IPS-18c (cell line): ENCODE measurements around the gene PAK1IP1.
"Not testable (repeated sequence)": the region's sequence is repeated elsewhere in the genome, so short reads cannot be mapped to it uniquely, and the experiment has no call there.

Source experiments
- H3K4me3 ChIP-seq: 2 replicates; pipeline ENCODE4 v1.7.0; 2013; ENCODE audit warnings: low read depth, mild to moderate bottlenecking, low read length, moderate library complexity; ENCODE audit not compliant: insufficient read depth
- H3K9me3 ChIP-seq: one replicate; pipeline ENCODE4 v1.6.1; 2013; ENCODE audit warnings: mild to moderate bottlenecking, low read length, moderate library complexity; ENCODE audit not compliant: control insufficient read depth, insufficient read depth

Gene PAK1IP1

GRCh38 chr6:10694302-10695085 is at the start of gene PAK1IP1, which contains the start of gene C6orf52:
Gene PAK1IP1, plus strand, starts transcription at chr6:10694972. Its CDS starts 14 bp downstream, at chr6:10694986.
Gene C6orf52, minus strand, starts transcription at chr6:10694616. Its CDS starts 7,066 bp downstream, at chr6:10687550.
- no peaks in the 10 kb centered on the region for H3K9me3 ChIP-seq
- H3K4me3 ChIP-seq = peak within 1 kb of the TSS; percentile 97

DNA sequence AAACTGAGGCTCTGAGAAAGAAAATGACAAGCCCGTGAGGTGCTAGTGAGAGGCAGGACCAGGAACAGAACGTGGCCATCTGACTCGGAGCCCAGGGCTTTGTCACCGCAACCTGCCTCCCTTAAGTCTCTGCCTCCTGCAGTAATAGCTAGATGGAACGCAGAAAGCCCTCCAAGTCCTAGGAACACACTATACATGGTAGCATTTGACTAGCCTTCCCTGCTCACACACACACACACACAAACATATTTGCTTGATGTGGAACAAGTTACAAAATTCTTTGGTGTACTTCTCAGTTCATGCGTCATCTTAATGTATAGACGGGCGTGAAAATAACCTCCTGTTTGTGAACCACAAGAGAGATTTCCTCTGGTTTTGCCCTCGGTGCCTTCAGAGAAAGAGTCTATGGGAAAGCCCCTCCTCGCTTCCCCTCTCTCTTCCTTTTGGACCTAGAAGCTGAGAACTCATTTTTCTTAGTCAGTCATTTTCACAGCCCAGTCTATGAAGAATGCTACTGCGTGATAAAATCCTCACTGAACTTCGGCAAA is 39.2 kb upstream of the PAK1IP1 start:
- H3K9me3 ChIP-seq = no peaks in the 10 kb centered on the region
- H3K4me3 ChIP-seq = no peak overlapping the region

DNA sequence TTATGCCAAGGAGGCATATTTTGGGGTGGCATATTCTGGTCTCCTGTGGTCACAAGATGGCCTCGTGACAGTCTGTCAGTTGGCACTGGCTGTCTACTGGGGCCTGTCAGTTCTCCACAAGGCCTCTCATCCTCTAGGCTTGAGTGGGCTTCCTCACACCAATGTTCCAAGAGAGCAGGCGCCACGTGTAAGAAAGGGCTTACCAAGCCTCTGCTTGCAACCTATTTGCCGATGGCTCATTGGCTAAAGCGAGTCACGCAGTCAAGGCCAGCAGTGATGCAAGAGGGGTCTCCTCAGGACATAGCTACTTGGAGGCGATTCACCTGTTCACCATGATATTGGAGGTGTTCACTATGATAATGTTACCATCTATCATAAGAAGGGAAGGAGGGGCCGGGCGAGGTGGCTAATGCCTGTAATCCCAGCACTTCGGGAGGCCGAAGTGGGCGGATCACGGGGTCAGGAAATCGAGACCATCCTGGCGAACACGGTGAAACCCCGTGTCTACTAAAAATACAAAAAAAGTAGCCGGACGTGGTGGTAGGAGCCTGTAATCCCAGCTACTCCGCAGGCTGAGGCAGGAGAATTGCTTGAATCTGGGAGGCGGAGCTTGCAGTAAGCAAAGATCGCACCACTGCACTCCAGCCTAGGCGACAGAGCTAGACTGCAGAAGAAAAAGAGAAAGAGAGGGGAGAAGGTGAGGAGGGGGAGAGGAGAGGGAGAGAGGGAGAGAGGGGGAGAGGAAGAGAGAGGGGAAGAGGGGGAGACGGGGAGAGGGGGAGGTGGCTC is 35.7 kb upstream of the PAK1IP1 start:
- H3K4me3 ChIP-seq = no peak overlapping the region; the same call in 1 of the 2 replicates
- H3K9me3 ChIP-seq = no peaks in the 10 kb centered on the region

DNA sequence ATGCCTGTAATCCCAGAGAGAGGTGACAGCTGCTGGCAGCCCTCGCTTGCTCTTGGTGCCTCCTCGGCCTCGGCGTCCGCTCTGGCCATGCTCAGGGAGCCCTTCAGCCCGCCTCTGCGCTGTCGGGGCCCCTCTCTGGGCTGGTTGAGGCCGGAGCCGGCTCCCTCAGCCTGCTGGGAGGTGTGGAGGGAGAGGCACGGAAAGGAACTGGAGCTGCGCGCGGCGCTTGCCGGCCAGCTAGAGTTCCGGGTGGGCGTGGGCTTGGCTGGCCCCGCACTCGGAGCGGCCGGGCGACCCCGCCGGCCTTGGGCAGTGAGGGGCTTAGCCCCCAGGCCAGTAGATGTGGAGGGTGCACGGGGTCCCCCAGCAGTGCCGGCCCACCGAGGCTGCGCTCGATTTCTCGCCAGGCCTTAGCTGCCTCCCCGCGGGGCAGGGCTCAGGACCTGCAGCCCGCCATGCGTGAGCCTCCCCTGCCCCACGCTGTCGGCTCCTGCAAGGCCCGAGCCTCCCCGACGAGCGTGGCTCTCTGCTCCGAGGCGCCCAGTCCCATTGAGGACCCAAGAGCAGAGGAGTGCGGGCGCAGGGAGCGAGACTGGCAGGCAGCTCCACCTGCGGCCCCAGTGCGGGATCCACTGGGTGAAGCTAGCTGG is 34.9 kb upstream of the PAK1IP1 start:
- H3K4me3 ChIP-seq = peak overlapping the region; percentile 20; the same call in 1 of the 2 replicates
- H3K9me3 ChIP-seq = no peaks in the 10 kb centered on the region

GRCh38 chr6:10660431-10661191 is 34.2 kb upstream of the PAK1IP1 start:
- H3K9me3 ChIP-seq, H3K4me3 ChIP-seq: not testable (repeated sequence)

DNA sequence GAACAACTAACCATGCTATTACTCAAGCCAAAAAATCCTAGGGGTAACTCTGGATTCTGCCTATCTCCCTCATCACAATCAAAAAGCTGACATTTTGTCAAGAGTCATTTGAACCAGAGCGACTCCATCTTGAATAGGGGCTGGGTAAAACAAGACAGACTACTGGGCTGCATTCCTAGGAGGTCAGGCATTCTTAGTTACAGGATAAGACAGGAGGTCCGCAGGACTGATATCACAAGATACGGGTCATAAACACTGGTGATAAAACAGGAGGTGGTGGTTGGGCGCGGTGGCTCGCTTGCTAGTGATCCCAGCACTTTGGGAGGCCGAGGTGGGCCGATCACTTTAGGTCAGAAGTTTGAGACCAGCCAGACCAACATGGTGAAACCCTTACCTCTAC is 32.6 kb upstream of the PAK1IP1 start:
- Histone ChIP-seq H3K4me3 (no peak overlapping the region), H3K9me3 (no peaks in the 10 kb centered on the region)

DNA sequence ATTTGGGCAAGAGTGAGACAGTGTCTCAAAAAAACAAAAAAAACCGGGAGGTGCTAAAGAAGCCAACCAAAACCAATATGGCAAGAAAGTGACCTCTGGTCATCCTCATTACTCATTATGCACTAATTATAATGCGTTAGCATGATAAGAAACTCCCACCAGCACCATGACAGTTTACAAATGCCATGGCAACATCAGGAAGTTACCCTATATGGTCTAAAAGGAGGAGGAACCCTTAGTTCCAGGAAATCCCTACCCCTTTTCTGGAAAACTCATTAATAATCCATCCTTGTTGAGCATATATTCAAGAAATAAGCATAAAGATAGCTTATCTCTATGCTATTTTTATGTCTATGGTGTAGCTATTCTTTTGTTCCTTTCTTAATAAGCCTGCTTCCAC is 32.0 kb upstream of the PAK1IP1 start:
- Histone ChIP-seq H3K4me3 (no peak overlapping the region), H3K9me3 (no peaks in the 10 kb centered on the region)

GRCh38 chr6:10665595-10665994 is 29.2 kb upstream of the PAK1IP1 start:
- H3K9me3 ChIP-seq, H3K4me3 ChIP-seq: not testable (repeated sequence)

DNA sequence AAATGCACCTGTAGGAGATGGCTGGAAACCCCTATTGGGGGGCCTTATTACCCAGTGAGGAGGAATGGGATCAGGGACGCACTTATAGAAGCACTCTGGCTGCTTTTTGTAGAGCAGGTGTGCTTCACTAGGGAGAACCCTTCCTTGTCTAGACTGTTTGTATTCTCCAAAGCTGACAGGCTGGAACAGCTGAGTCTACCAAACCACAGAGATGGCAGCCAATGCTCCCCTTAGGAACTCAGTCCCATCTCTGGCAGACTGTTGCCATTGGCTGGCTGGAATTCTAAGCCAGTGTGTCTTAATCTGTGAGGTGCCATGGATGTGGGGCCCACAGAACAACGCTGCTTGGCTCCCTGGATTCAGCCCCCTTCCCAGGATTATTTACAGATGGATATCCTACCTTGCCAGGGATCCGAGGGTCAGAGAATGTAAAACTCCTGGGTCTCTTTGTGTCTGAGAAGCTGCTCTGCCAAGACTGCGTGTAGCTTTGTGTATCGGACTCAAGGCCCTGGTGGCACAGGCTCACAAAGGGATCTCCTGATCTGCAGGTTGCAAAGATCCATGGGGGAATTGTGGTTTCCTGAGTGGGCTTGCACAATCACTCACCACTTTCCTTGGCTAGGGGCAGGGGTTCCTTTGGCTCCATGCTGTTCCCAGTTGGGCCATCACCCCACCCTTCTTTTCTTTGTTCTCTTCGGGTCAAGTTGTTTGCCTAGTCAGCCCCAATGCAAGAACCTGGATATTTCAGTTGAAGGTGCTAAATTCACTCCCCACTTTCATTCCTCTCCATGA is 26.4 kb upstream of the PAK1IP1 start:
- no peaks in the 10 kb centered on the region for H3K9me3 ChIP-seq
- H3K4me3 ChIP-seq = no peak overlapping the region

DNA sequence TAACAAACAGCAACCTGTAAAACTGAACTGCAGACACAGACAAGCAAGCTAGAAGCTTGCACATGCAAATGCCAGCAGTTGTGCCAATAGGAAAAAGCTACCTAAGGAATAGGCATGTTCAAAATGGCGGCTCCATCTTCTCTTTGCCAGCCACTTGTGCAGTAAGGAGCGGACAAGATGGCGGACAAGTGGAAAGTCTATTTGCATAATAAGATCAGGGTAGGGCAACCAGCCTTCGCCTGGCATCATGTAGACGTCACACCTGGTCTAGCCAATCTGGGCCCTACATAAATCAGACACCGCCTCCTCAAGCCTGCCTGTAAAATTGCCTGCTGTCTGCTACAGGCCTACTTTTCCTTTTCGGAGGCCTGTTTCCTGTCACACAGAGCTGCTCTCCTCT is 18.4 kb upstream of the PAK1IP1 start:
- H3K9me3 ChIP-seq = no peaks in the 10 kb centered on the region
- no peak overlapping the region for H3K4me3 ChIP-seq

- H3K4me3 ChIP-seq = no peak overlapping the region
- no peaks in the 10 kb centered on the region for H3K9me3 ChIP-seq
Measured at GRCh38 chr6:10678456-10678855, 16.3 kb upstream of the PAK1IP1 start.

- Histone ChIP-seq H3K9me3 (no peaks in the 10 kb centered on the region), H3K4me3 (no peak overlapping the region)
Measured at GRCh38 chr6:10681795-10682194, 13.0 kb upstream of the PAK1IP1 start.

GRCh38 chr6:10682355-10682988 is 12.3 kb upstream of the PAK1IP1 start:
- Histone ChIP-seq H3K9me3 (no peaks in the 10 kb centered on the region), H3K4me3 (no peak overlapping the region)

- no peak overlapping the region for H3K4me3 ChIP-seq
- no peaks in the 10 kb centered on the region for H3K9me3 ChIP-seq
Measured at GRCh38 chr6:10684618-10685017, 10.2 kb upstream of the PAK1IP1 start.

GRCh38 chr6:10685092-10685915 is 9.5 kb upstream of the PAK1IP1 start:
- Histone ChIP-seq H3K9me3 (no peaks in the 10 kb centered on the region), H3K4me3 (no peak overlapping the region)
